ENCODE results near the gene EEFSEC.

The EEFSEC gene

GRCh38 chr3:128245460-128245859 is 92.2 kb downstream of the EEFSEC start:
- DNase-seq, result no peak

- DNase-seq, result no peak
Measured at GRCh38 chr3:128247666-128248409, 94.6 kb downstream of the EEFSEC start.

- no peak for DNase-seq
Measured at GRCh38 chr3:128252083-128252482, 98.8 kb downstream of the EEFSEC start.

- DNase-seq, result no peak
Measured at GRCh38 chr3:128253150-128253549, 99.9 kb downstream of the EEFSEC start.

- DNase-seq, result no peak
Measured at GRCh38 chr3:128254066-128254590, 100.8 kb downstream of the EEFSEC start.

- DNase-seq, result no peak
Measured at GRCh38 chr3:128254967-128255366, 101.7 kb downstream of the EEFSEC start.

- no peak for DNase-seq
Measured at GRCh38 chr3:128256131-128256530, 102.8 kb downstream of the EEFSEC start.

GRCh38 chr3:128257632-128258031 is 104.4 kb downstream of the EEFSEC start:
- DNase-seq, result no peak

GRCh38 chr3:128260275-128260674 is 107.0 kb downstream of the EEFSEC start:
- DNase-seq, result no peak

- no peak for DNase-seq
Measured at GRCh38 chr3:128262457-128262856, 109.2 kb downstream of the EEFSEC start.

- no peak for DNase-seq
Measured at GRCh38 chr3:128263118-128263517, 109.8 kb downstream of the EEFSEC start.

- no peak for DNase-seq
Measured at GRCh38 chr3:128263946-128264345, 110.7 kb downstream of the EEFSEC start.

- DNase-seq, result no peak
Measured at GRCh38 chr3:128266453-128266852, 113.2 kb downstream of the EEFSEC start.

GRCh38 chr3:128267541-128267940 is 114.3 kb downstream of the EEFSEC start:
- no peak for DNase-seq

GRCh38 chr3:128269006-128269775 is 115.9 kb downstream of the EEFSEC start:
- no peak for DNase-seq

- DNase-seq, result no peak
Measured at GRCh38 chr3:128269796-128270195, 116.5 kb downstream of the EEFSEC start.

GRCh38 chr3:128270559-128271492 is 117.5 kb downstream of the EEFSEC start:
- DNase-seq, result no peak

GRCh38 chr3:128271536-128272332 is 118.5 kb downstream of the EEFSEC start:
- no peak for DNase-seq

- DNase-seq, result no peak
Measured at GRCh38 chr3:128273109-128273840, 120.0 kb downstream of the EEFSEC start.

GRCh38 chr3:128273841-128274573 is 120.7 kb downstream of the EEFSEC start:
- no peak for DNase-seq

- no peak for DNase-seq
Measured at GRCh38 chr3:128274837-128275236, 121.6 kb downstream of the EEFSEC start.
